Measurements from ENCODE around the gene ANKRD39.
"Not testable (repeated sequence)": the region's sequence is repeated elsewhere in the genome, so short reads cannot be mapped to it uniquely, and the experiment has no call there.

Gene ANKRD39

DNA sequence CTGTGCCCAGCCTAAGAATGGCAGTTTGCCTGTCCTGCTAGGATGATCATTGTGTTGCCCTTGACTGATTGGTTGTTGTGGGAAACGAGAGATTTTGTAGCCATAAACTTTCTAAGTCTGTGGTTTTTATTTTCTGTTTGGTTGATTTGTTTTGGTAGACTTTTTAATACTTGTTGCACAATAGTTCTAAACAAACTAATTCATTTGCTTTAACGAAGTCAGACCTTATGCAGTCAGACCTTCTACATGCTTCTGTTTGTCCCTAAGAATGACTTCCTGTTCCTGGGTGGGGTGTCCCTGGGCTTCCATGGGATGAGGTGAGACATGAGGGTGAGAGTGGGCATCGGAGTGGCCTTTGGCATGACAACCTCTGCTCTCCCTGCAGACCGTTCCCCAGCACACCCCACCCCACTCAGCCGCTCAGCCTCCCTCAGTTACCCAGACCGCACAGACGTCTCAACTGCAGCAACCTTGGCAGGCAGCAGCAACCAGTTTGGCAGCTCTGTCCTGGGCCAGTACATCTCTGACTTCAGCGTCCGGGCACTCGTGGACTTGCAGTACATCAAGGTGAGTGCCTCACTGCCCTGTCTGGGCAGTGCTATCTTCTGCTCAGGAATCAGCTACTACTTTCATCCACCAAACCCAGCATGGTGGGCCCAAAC lies 49.5 kb downstream of the ANKRD39 start:
- no peaks in the 10 kb centered on the region for H3K9me3 ChIP-seq (replicated peaks; ENCODE audit: low read length)

DNA sequence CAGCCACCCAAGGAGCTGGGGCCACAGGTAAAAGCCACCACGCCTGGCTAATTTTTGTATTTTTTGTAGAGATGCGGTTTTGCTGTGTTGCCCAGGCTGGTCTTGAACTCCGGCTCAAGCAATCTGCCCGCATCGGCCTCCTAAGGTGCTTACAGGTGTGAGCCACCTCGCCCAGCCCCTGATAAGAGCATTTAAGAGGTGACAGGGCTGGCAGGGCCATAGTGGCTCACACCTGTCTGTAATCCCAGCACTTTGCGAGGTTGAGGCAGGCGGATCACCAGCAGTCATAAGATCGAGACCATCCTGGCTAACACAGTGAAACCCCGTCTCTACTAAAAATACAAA lies 50.7 kb downstream of the ANKRD39 start:
- Histone ChIP-seq H3K4me3 (ENCODE audit: low read length) (no peak overlapping the region), H3K9ac (ENCODE audit: low read depth, low read length) (no peak overlapping the region), H3K4me2 (ENCODE audit: low read length) (no peak overlapping the region), H3K9me3 (replicated peaks; ENCODE audit: low read length) (no peaks in the 10 kb centered on the region), H3K36me3 (ENCODE audit: insufficient read depth, low read length) (no peaks in the 10 kb centered on the region), H3K27me3 (ENCODE audit: control insufficient read depth, insufficient read depth, low read length) (no peaks in the 10 kb centered on the region), H3K4me1 (ENCODE audit: control insufficient read depth, insufficient read depth, low read length) (peaks cover 7% of the 10 kb centered on the region)

More for the DNA sequence above, 49.5 kb downstream of the ANKRD39 start:
- no peaks in the 10 kb centered on the region for H3K36me3 ChIP-seq (ENCODE audit: insufficient read depth, low read length)
- no peaks in the 10 kb centered on the region for H3K27me3 ChIP-seq (ENCODE audit: control insufficient read depth, insufficient read depth, low read length)
- H3K4me2 ChIP-seq (ENCODE audit: low read length): no peak overlapping the region
- peaks cover 5% of the 10 kb centered on the region for H3K4me1 ChIP-seq (ENCODE audit: control insufficient read depth, insufficient read depth, low read length)
- no peak overlapping the region for H3K4me3 ChIP-seq (ENCODE audit: low read length)
- H3K9ac ChIP-seq (ENCODE audit: low read depth, low read length): no peak overlapping the region

DNA sequence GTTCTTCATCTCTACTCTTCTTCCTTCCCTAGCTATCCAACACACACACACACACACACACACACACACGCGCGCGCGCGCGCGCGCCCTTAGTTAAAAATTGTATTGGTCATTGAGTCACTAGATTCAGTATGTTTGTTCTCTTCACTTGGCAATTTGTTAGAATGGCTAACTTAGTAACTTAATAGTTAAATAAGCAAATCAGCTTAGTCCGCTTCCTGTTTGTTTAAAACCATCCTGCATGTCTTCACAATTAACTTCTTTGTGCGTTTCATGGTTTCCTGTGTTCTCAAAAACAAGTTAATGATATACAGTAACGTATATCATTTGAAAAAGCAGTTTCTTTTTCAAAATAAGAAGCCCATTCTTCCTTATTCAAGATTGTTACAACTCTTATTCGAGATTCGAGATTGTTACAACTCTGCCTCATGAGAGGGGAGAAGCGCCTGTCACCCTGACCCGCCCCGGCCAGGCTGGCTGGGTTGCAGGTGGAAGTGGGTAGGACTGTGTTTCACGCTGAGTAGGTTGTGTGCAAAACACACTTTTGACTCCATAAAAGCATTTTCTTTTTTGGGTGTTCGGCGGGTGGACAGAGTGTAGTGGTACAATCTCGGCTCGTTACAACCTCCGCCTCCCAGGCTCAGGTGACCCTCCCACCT lies 51.2 kb downstream of the ANKRD39 start:
- no peaks in the 10 kb centered on the region for H3K36me3 ChIP-seq (ENCODE audit: insufficient read depth, low read length)
- H3K4me1 ChIP-seq (ENCODE audit: control insufficient read depth, insufficient read depth, low read length): peaks cover 8% of the 10 kb centered on the region
- no peak overlapping the region for H3K4me2 ChIP-seq (ENCODE audit: low read length)
- no peak overlapping the region for H3K9ac ChIP-seq (ENCODE audit: low read depth, low read length)
- no peak overlapping the region for H3K4me3 ChIP-seq (ENCODE audit: low read length)
- H3K27me3 ChIP-seq (ENCODE audit: control insufficient read depth, insufficient read depth, low read length): no peaks in the 10 kb centered on the region
- H3K9me3 ChIP-seq (replicated peaks; ENCODE audit: low read length): no peaks in the 10 kb centered on the region

DNA sequence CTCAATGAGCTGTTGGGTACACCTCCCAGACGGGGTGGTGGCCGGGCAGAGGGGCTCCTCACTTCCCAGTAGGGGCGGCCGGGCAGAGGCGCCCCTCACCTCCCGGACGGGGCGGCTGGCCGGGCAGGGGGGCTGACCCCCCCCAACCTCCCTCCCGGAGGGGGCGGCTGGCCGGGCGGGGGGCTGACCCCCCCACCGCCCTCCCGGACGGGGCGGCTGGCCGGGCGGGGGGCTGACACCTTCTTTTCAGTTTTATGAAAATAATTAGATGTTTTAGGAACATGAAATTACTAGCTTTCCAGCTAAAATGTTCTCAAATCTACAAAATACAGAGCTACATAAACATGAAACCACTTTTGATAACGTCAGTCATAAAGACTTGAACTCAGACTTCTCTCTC lies 51.9 kb downstream of the ANKRD39 start:
- H3K4me3 ChIP-seq (ENCODE audit: low read length); H3K36me3 ChIP-seq (ENCODE audit: insufficient read depth, low read length); H3K27me3 ChIP-seq (ENCODE audit: control insufficient read depth, insufficient read depth, low read length); H3K9ac ChIP-seq (ENCODE audit: low read depth, low read length); H3K4me2 ChIP-seq (ENCODE audit: low read length); H3K9me3 ChIP-seq (replicated peaks; ENCODE audit: low read length); H3K4me1 ChIP-seq (ENCODE audit: control insufficient read depth, insufficient read depth, low read length): not testable (repeated sequence)

DNA sequence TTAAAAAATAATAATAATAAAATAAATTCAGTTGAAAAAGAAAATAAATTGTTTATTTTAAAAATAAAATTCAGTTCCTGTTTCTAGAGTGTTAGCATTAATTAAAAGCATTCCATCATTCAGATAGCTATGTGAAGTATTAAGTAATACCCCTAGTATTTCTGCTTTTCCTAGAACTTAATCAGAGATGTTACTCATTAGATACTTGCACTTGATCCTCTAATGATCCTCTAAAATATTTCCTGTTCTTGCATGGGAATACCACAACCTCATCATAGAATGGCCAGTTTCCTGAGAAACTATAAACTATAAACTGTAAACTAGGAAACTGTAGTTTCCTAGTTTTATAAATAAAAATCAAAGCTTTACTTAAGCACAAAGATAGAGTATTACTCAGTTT lies 52.8 kb downstream of the ANKRD39 start:
- peaks cover 8% of the 10 kb centered on the region for H3K4me1 ChIP-seq (ENCODE audit: control insufficient read depth, insufficient read depth, low read length)
- H3K4me2 ChIP-seq (ENCODE audit: low read length): no peak overlapping the region
- H3K9me3 ChIP-seq (replicated peaks; ENCODE audit: low read length): no peaks in the 10 kb centered on the region
- no peaks in the 10 kb centered on the region for H3K36me3 ChIP-seq (ENCODE audit: insufficient read depth, low read length)
- no peaks in the 10 kb centered on the region for H3K27me3 ChIP-seq (ENCODE audit: control insufficient read depth, insufficient read depth, low read length)
- no peak overlapping the region for H3K9ac ChIP-seq (ENCODE audit: low read depth, low read length)
- no peak overlapping the region for H3K4me3 ChIP-seq (ENCODE audit: low read length)

DNA sequence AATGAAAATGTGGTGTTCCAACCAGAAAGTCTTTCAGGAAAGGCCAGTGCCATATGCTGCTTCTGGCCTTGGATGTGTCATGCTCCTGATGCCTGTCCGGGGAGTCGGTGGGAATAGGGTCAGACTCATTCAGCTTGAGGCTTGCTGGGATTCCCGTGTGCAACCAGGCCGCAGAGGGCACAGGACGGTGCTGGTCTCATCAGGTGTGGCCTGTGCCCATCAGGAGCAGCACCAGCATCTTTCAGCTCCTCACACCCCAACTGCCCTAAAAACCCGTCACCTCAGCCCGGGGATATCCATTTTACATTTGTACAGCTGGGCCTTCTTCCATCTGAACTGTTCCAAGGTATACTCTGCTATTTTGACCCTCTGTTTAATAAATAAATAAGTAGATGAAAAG lies 55.1 kb downstream of the ANKRD39 start:
- Histone ChIP-seq H3K4me2 (ENCODE audit: low read length) (no peak overlapping the region), H3K4me1 (ENCODE audit: control insufficient read depth, insufficient read depth, low read length) (peaks cover 8% of the 10 kb centered on the region), H3K36me3 (ENCODE audit: insufficient read depth, low read length) (no peaks in the 10 kb centered on the region), H3K4me3 (ENCODE audit: low read length) (no peak overlapping the region), H3K9ac (ENCODE audit: low read depth, low read length) (no peak overlapping the region), H3K9me3 (replicated peaks; ENCODE audit: low read length) (no peaks in the 10 kb centered on the region), H3K27me3 (ENCODE audit: control insufficient read depth, insufficient read depth, low read length) (no peaks in the 10 kb centered on the region)

- Histone ChIP-seq H3K4me1 (ENCODE audit: control insufficient read depth, insufficient read depth, low read length) (peaks cover 8% of the 10 kb centered on the region), H3K9me3 (replicated peaks; ENCODE audit: low read length) (no peaks in the 10 kb centered on the region), H3K36me3 (ENCODE audit: insufficient read depth, low read length) (no peaks in the 10 kb centered on the region), H3K4me2 (ENCODE audit: low read length) (no peak overlapping the region), H3K9ac (ENCODE audit: low read depth, low read length) (no peak overlapping the region), H3K27me3 (ENCODE audit: control insufficient read depth, insufficient read depth, low read length) (no peaks in the 10 kb centered on the region), H3K4me3 (ENCODE audit: low read length) (no peak overlapping the region)
Observed at GRCh38 chr2:96801786-96802595, 55.8 kb downstream of the ANKRD39 start.

DNA sequence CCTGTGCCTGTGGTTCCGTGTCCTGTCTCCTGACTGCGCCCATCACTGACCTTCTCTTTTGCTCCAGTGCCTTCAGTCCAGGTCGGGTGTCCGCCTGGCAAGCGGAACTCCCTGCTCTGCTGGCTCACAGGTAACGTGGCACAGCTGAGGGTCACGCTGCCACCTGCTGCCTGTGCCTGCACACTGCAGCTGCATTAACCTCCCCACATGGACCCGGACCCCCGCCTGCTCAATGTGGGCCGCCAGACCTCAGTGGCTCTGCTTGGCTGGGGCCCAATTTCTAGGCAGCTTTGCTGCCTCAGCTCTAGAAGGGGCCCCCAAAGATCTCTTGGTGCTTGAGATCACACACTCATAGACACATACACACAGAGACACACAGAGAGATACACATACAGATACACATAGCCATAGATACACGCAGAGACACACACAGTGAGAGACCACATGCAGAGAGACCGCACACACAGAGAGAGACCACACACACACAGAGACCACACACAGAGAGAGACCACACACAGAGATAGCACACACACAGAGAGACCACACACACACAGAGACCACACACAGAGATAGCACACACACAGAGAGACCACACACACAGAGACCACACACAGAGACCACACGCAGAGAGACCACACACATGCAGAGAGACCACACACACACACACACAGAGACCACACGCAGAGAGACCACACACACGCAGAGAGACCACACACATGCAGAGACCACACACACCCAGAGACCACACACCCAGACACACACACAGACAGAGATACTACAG lies 56.6 kb downstream of the ANKRD39 start:
- H3K9ac ChIP-seq (ENCODE audit: low read depth, low read length): no peak overlapping the region
- H3K27me3 ChIP-seq (ENCODE audit: control insufficient read depth, insufficient read depth, low read length): no peaks in the 10 kb centered on the region
- peaks cover 8% of the 10 kb centered on the region for H3K4me1 ChIP-seq (ENCODE audit: control insufficient read depth, insufficient read depth, low read length)
- H3K9me3 ChIP-seq (replicated peaks; ENCODE audit: low read length): no peaks in the 10 kb centered on the region
- no peak overlapping the region for H3K4me3 ChIP-seq (ENCODE audit: low read length)
- H3K36me3 ChIP-seq (ENCODE audit: insufficient read depth, low read length): no peaks in the 10 kb centered on the region
- no peak overlapping the region for H3K4me2 ChIP-seq (ENCODE audit: low read length)

GRCh38 chr2:96800061-96801004 lies 57.5 kb downstream of the ANKRD39 start:
- Histone ChIP-seq H3K9me3 (replicated peaks; ENCODE audit: low read length) (no peaks in the 10 kb centered on the region), H3K36me3 (ENCODE audit: insufficient read depth, low read length) (no peaks in the 10 kb centered on the region), H3K9ac (ENCODE audit: low read depth, low read length) (no peak overlapping the region), H3K4me1 (ENCODE audit: control insufficient read depth, insufficient read depth, low read length) (peaks cover 8% of the 10 kb centered on the region), H3K4me3 (ENCODE audit: low read length) (no peak overlapping the region), H3K4me2 (ENCODE audit: low read length) (no peak overlapping the region), H3K27me3 (ENCODE audit: control insufficient read depth, insufficient read depth, low read length) (no peaks in the 10 kb centered on the region)

DNA sequence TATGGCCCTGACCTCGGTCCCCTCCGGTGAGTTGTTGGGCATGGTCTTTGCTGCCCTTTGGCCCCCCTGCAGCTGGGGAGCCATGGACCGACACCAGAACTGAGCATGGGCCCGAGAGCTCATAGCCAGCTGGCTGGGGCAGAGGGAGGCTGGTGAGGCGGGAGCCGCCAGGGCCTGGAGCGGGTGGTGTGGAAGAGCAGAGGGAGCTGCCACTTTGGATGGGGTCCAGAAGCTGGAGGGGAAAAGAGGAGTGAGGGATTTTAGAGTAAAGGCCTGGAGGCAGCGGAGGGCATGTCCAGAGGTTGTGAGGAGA lies 58.2 kb downstream of the ANKRD39 start:
- no peak overlapping the region for H3K4me3 ChIP-seq (ENCODE audit: low read length)
- H3K4me2 ChIP-seq (ENCODE audit: low read length): no peak overlapping the region
- H3K9ac ChIP-seq (ENCODE audit: low read depth, low read length): no peak overlapping the region
- H3K27me3 ChIP-seq (ENCODE audit: control insufficient read depth, insufficient read depth, low read length): no peaks in the 10 kb centered on the region
- no peaks in the 10 kb centered on the region for H3K9me3 ChIP-seq (replicated peaks; ENCODE audit: low read length)
- peaks cover 8% of the 10 kb centered on the region for H3K4me1 ChIP-seq (ENCODE audit: control insufficient read depth, insufficient read depth, low read length)
- H3K36me3 ChIP-seq (ENCODE audit: insufficient read depth, low read length): no peaks in the 10 kb centered on the region

Data from skeletal muscle satellite cell (primary cell).